Upper lobe of left lung (tissue), 6 donors: Measurements from ENCODE around the gene AJUBA. TPM values are rescaled to one million over a fixed set of nuclear protein-coding genes. Genes with fewer than 3 reads are reported as not detected.

ENCODE experiments used
- ATAC-seq, 2 donors: fragments of 200-7000 bp; cut with Tn5 transposase; one replicate each; pipeline ENCODE4 v1.9.1; 2022; ENCODE audit warnings: mild to moderate bottlenecking in 2 of 2, moderate library complexity in 2 of 2; ENCODE audit not compliant: low FRiP score in 2 of 2
- DNase-seq, 2 donors: peaks; one replicate each; pipeline ENCODE4 v3.0.0-alpha.2; 2019 to 2020
- H3K27ac ChIP-seq, 4 donors: fragments of 200-600 bp; sonication (generic); one replicate each; pipeline ENCODE4 v1.5.1; 2016 to 2019
- H3K27me3 ChIP-seq, 4 donors: fragments of 200-600 bp; sonication (generic); one replicate each; pipeline ENCODE4 v1.5.1; 2017 to 2019
- H3K36me3 ChIP-seq, 4 donors: fragments of 200-600 bp; sonication (generic); one replicate each; pipeline ENCODE4 v1.5.1; 2016 to 2019
- H3K4me1 ChIP-seq, 4 donors: fragments of 200-600 bp; sonication (generic); one replicate each; pipeline ENCODE4 v1.5.1; 2018 to 2019
- H3K4me3 ChIP-seq, 4 donors: fragments of 200-600 bp; sonication (generic); one replicate each; pipeline ENCODE4 v1.5.1; 2017 to 2019; ENCODE audit warnings: mild to moderate bottlenecking in 2 of 4, moderate library complexity in 1 of 4
- H3K9me3 ChIP-seq, 4 donors: fragments of 200-600 bp; sonication (generic); one replicate each; pipeline ENCODE4 v1.5.1; 2018 to 2019
- CTCF ChIP-seq, 6 experiments: fragments of 450-650 bp in 4 of 6; fragments of 200-600 bp in 2 of 6; sonication (generic) in 2 of 6; IDR thresholded peaks; one replicate each; pipeline ENCODE4 v1.5.1; 2016 to 2019; ENCODE audit warnings: antibody characterized with exemption in 6 of 6
- EP300 ChIP-seq, 4 donors: sonication (generic); formaldehyde crosslinking; IDR thresholded peaks; one replicate each; pipeline ENCODE4 v1.5.1; 2017; ENCODE audit warnings: antibody characterized with exemption in 4 of 4, control low read depth in 2 of 4
- POLR2A ChIP-seq, 4 donors: fragments of 450-650 bp; IDR thresholded peaks; one replicate each; pipeline ENCODE4 v1.5.1; 2016 to 2017; ENCODE audit warnings: antibody characterized with exemption in 4 of 4, mild to moderate bottlenecking in 2 of 4
- POLR2AphosphoS5 ChIP-seq, 2 donors: sonication (generic); formaldehyde crosslinking; IDR thresholded peaks; one replicate each; pipeline ENCODE4 v1.5.1; 2017; ENCODE audit warnings: antibody characterized with exemption in 2 of 2
- WGBS, 2 donors: methylation state at CpG; one replicate each; pipeline ENCODE4 v1.1.5; 2017 to 2018; 5-methylcytosine and 5-hydroxymethylcytosine counted together
- total RNA-seq, 6 donors: library from RNA; depleted of rRNA in 4 of 6; stranded (reverse); fragments of >200 nt in 4 of 6; gene quantifications; one replicate each; pipeline versions ENCODE4 v1.1.0 to v1.2.1, GENCODE V29; 2016 to 2021
- donor health status: DM: no; HTN: no; CAD: no; lungs with moderate emphysema.
- donor health status: DM: no; HTN: yes; CAD: no; lungs with severe emphysema.

The AJUBA gene
- total RNA-seq, 6 donors from 2014 or later = 34.4 to 50.3 (median 39.5) TPM

DNA sequence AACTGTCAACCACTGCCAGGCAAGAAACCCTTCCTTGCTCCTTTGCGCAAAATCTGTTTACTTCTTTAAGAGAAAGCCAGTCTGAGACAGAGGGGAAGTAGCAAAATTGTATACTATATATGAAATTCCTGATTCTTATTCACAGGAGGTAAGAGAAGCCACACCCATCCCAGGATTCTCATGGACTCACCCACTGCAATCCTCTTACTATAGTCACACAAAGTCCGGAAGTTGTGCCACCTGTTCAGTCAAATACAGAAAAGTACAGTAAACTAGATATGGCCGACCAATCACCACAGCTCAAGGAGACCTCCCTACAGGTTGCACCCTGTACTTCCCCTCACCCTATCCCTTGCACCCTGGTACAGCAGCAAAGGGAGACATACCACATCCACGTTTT is 56.0 kb downstream of the AJUBA start:
- WGBS, 2 donors = 82 to 92% methylated on average over 4 of the region's 4 CpGs
- Histone ChIP-seq H3K27ac (no peak overlapping the region), H3K4me3 (no peak overlapping the region), H3K4me1 (peaks cover 10 to 31% (median 18%) of the 10 kb centered on the region in 4 donors), H3K27me3 (no peaks in the 10 kb centered on the region), H3K9me3 (no peaks in the 10 kb centered on the region), H3K36me3 (peaks cover 12 to 51% (median 38%) of the 10 kb centered on the region in 4 donors)
- ATAC-seq = no peak
- TF ChIP-seq CTCF (IDR thresholded peaks at IDR 0.05) (no peak), POLR2AphosphoS5 (IDR thresholded peaks at IDR 0.05) (no peak), EP300 (IDR thresholded peaks at IDR 0.05) (no peak)
- DNase-seq = no peak

GRCh38 chr14:22925513-22925912 is 56.8 kb downstream of the AJUBA start:
- TF ChIP-seq EP300 (IDR thresholded peaks at IDR 0.05) = no peak
- TF ChIP-seq POLR2AphosphoS5 (IDR thresholded peaks at IDR 0.05) = no peak
- no peak for ATAC-seq
- no peak for DNase-seq
- Histone ChIP-seq H3K4me1 (peaks cover 10 to 27% (median 18%) of the 10 kb centered on the region in 4 donors), H3K27ac (no peak overlapping the region), H3K4me3 (no peak overlapping the region), H3K9me3 (no peaks in the 10 kb centered on the region), H3K36me3 (peaks cover 13 to 59% (median 41%) of the 10 kb centered on the region in 4 donors), H3K27me3 (no peaks in the 10 kb centered on the region)
- 93 to 95% methylated on average over 6 to 8 of the region's 8 CpGs for WGBS, 2 donors

GRCh38 chr14:22923746-22924145 is 58.6 kb downstream of the AJUBA start:
- WGBS, 2 donors = 95 to 98% methylated on average over 5 of the region's 5 CpGs
- peaks cover 13 to 64% (median 42%) of the 10 kb centered on the region in 4 donors for H3K36me3 ChIP-seq

GRCh38 chr14:22922294-22922693 is 60.1 kb downstream of the AJUBA start:
- WGBS, 2 donors = 88 to 97% methylated on average over 2 of the region's 2 CpGs
- ATAC-seq = no peak
- TF ChIP-seq EP300 (IDR thresholded peaks at IDR 0.05) = no peak
- TF ChIP-seq POLR2A (IDR thresholded peaks at IDR 0.05) = no peak
- TF ChIP-seq CTCF (IDR thresholded peaks at IDR 0.05) = no peak
- TF ChIP-seq POLR2AphosphoS5 (IDR thresholded peaks at IDR 0.05) = no peak
- H3K9me3 ChIP-seq = no peaks in the 10 kb centered on the region
- DNase-seq = no peak
- no peaks in the 10 kb centered on the region for H3K27me3 ChIP-seq
- no peak overlapping the region for H3K4me3 ChIP-seq
- H3K27ac ChIP-seq = no peak overlapping the region
- H3K4me1 ChIP-seq = peaks cover 8 to 16% (median 13%) of the 10 kb centered on the region in 4 donors
- H3K36me3 ChIP-seq = peaks cover 13 to 64% (median 42%) of the 10 kb centered on the region in 4 donors

More at GRCh38 chr14:22923746-22924145, 58.6 kb downstream of the AJUBA start:
- no peak overlapping the region for H3K27ac ChIP-seq
- DNase-seq (no peak), ATAC-seq (no peak)
- peaks cover 12 to 22% (median 16%) of the 10 kb centered on the region in 4 donors for H3K4me1 ChIP-seq
- no peaks in the 10 kb centered on the region for H3K9me3 ChIP-seq
- no peaks in the 10 kb centered on the region for H3K27me3 ChIP-seq
- TF ChIP-seq POLR2AphosphoS5 (IDR thresholded peaks at IDR 0.05) = no peak
- no peak for TF ChIP-seq CTCF (IDR thresholded peaks at IDR 0.05)
- TF ChIP-seq POLR2A (IDR thresholded peaks at IDR 0.05) = no peak
- no peak for TF ChIP-seq EP300 (IDR thresholded peaks at IDR 0.05)
- H3K4me3 ChIP-seq = no peak overlapping the region

Other genes with a start within 250 kb of the AJUBA start
- gene OXA1L, start 215.9 kb downstream of the AJUBA start, total RNA-seq = 100 to 1,000 TPM in 1 of 6 donors, 10 to 100 TPM in 5; 54.9 to 137 (median 79.2) TPM
- gene SLC7A7, start 167.1 kb downstream of the AJUBA start, total RNA-seq = 100 to 1,000 TPM in 2 of 6 donors, 10 to 100 TPM in 4; 55.0 to 120 (median 99.1) TPM
- 10 to 100 TPM in 5 of 6 donors, 1 to 10 TPM in 1; 9.4 to 88.2 (median 34.1) TPM for gene MRPL52, start 152.7 kb downstream of the AJUBA start, total RNA-seq
- 100 to 1,000 TPM in 3 of 6 donors, 10 to 100 TPM in 3; 53.4 to 157 (median 104) TPM for gene MMP14, start 146.0 kb downstream of the AJUBA start, total RNA-seq
- gene LRP10, start 110.8 kb downstream of the AJUBA start, total RNA-seq = 100 to 1,000 TPM in 5 of 6 donors, 10 to 100 TPM in 1; 90.2 to 169 (median 149) TPM
- 1 to 10 TPM; 1.0 to 6.3 (median 1.2) TPM for gene REM2, start 99.3 kb downstream of the AJUBA start, total RNA-seq
- gene RBM23, start 63.4 kb downstream of the AJUBA start, total RNA-seq = 10 to 100 TPM; 63.3 to 96.8 (median 91.9) TPM
- 10 to 100 TPM; 21.4 to 51.3 (median 39.2) TPM for gene PRMT5, start 53.2 kb downstream of the AJUBA start, total RNA-seq
- 100 to 1,000 TPM in 2 of 6 donors, 10 to 100 TPM in 4; 44.3 to 137 (median 78.9) TPM for gene HAUS4, start 25.5 kb downstream of the AJUBA start, total RNA-seq
- 10 to 100 TPM in 4 of 6 donors, 1 to 10 TPM in 2; 7.1 to 12.9 (median 11.4) TPM for gene C14orf93, start 27.6 kb upstream of the AJUBA start, total RNA-seq
- 100 to 1,000 TPM in 2 of 6 donors, 10 to 100 TPM in 4; 58.7 to 147 (median 86.1) TPM for gene PSMB5, start 52.3 kb upstream of the AJUBA start, total RNA-seq
- not detected for gene PSMB11, start 59.7 kb upstream of the AJUBA start, total RNA-seq
- 1 to 10 TPM; 2.0 to 8.0 (median 4.2) TPM for gene CDH24, start 75.0 kb upstream of the AJUBA start, total RNA-seq
- gene ACIN1, start 112.6 kb upstream of the AJUBA start, total RNA-seq = 100 to 1,000 TPM in 5 of 6 donors, 10 to 100 TPM in 1; 91.1 to 350 (median 139) TPM
- 10 to 100 TPM in 5 of 6 donors, 1 to 10 TPM in 1; 4.9 to 52.5 (median 35.7) TPM for gene C14orf119, start 113.0 kb upstream of the AJUBA start, total RNA-seq
- gene CIROP, start 122.4 kb upstream of the AJUBA start, total RNA-seq = not detected
- under 1 TPM in 2 of 6 donors, not detected in 4; 0.31 to 0.77 TPM for gene CEBPE, start 136.7 kb upstream of the AJUBA start, total RNA-seq
- 10 to 100 TPM; 30.4 to 58.2 (median 42.0) TPM for gene SLC7A8, start 201.1 kb upstream of the AJUBA start, total RNA-seq